Measurements from ENCODE around the gene RBPJ.

RBPJ gene

GRCh38 chr4:26418107-26418506 is 97.3 kb downstream of the RBPJ start:
- FAIRE-seq (no peak), DNase-seq (ENCODE audit: low spot score) (no peak)

- no peak for FAIRE-seq
- no peak for DNase-seq (ENCODE audit: low spot score)
These were observed 98.0 kb downstream of the RBPJ start for GRCh38 chr4:26418850-26419249.

- FAIRE-seq (no peak), DNase-seq (ENCODE audit: low spot score) (no peak)
These were observed 99.6 kb downstream of the RBPJ start for GRCh38 chr4:26420438-26420837.

- DNase-seq (ENCODE audit: low spot score), result no peak
- FAIRE-seq, result no peak
These were observed 100.1 kb downstream of the RBPJ start for GRCh38 chr4:26420913-26421312.

- DNase-seq (ENCODE audit: low spot score) (no peak), FAIRE-seq (no peak)
These were observed 103.3 kb downstream of the RBPJ start for GRCh38 chr4:26424153-26424552.

- FAIRE-seq (no peak), DNase-seq (ENCODE audit: low spot score) (no peak)
These were observed 104.0 kb downstream of the RBPJ start for GRCh38 chr4:26424838-26425237.

GRCh38 chr4:26425953-26426352 is 105.1 kb downstream of the RBPJ start:
- DNase-seq (ENCODE audit: low spot score), result no peak
- no peak for FAIRE-seq

GRCh38 chr4:26426892-26427291 is 106.1 kb downstream of the RBPJ start:
- DNase-seq (ENCODE audit: low spot score) (no peak), FAIRE-seq (no peak)

GRCh38 chr4:26429910-26430309 is 109.1 kb downstream of the RBPJ start:
- FAIRE-seq (peak; percentile 4), DNase-seq (ENCODE audit: low spot score) (no peak)

GRCh38 chr4:26431461-26432180 is 110.8 kb downstream of the RBPJ start:
- DNase-seq (ENCODE audit: low spot score) (no peak), FAIRE-seq (no peak)

GRCh38 chr4:26432419-26432818 is 111.6 kb downstream of the RBPJ start:
- FAIRE-seq, result no peak
- no peak for DNase-seq (ENCODE audit: low spot score)

GRCh38 chr4:26433556-26433955 is 112.7 kb downstream of the RBPJ start:
- FAIRE-seq, result no peak

GRCh38 chr4:26434030-26434639 is 113.3 kb downstream of the RBPJ start:
- FAIRE-seq (no peak), DNase-seq (ENCODE audit: low spot score) (no peak)

More at GRCh38 chr4:26433556-26433955, 112.7 kb downstream of the RBPJ start:
- DNase-seq (ENCODE audit: low spot score), result no peak

- no peak for FAIRE-seq
- DNase-seq (ENCODE audit: low spot score), result no peak
These were observed 120.3 kb downstream of the RBPJ start for GRCh38 chr4:26441102-26441501.

GRCh38 chr4:26441771-26442170 is 121.0 kb downstream of the RBPJ start:
- no peak for DNase-seq (ENCODE audit: low spot score)
- FAIRE-seq, result no peak

- FAIRE-seq (no peak), DNase-seq (ENCODE audit: low spot score) (no peak)
These were observed 126.6 kb downstream of the RBPJ start for GRCh38 chr4:26447378-26447777.

- FAIRE-seq (no peak), DNase-seq (ENCODE audit: low spot score) (no peak)
These were observed 129.6 kb downstream of the RBPJ start for GRCh38 chr4:26450418-26450817.

- FAIRE-seq, result no peak
- DNase-seq (ENCODE audit: low spot score), result no peak
These were observed 130.8 kb downstream of the RBPJ start for GRCh38 chr4:26451597-26451996.

GRCh38 chr4:26452565-26453531 is 132.0 kb downstream of the RBPJ start:
- DNase-seq (ENCODE audit: low spot score) (no peak), FAIRE-seq (no peak)

GRCh38 chr4:26454961-26455360 is 134.1 kb downstream of the RBPJ start:
- FAIRE-seq, result no peak
- DNase-seq (ENCODE audit: low spot score), result no peak

GRCh38 chr4:26455571-26455970 is 134.8 kb downstream of the RBPJ start:
- DNase-seq (ENCODE audit: low spot score) (no peak), FAIRE-seq (no peak)

- FAIRE-seq (no peak), DNase-seq (ENCODE audit: low spot score) (no peak)
These were observed 136.6 kb downstream of the RBPJ start for GRCh38 chr4:26457412-26457811.
